ENCODE data around the gene CHRM4.

Gene CHRM4

GRCh38 chr11:46414879-46415278 lies 23.3 kb upstream of the CHRM4 start:
- no peak overlapping the region for H3K27ac ChIP-seq
- no peak for TF ChIP-seq CTCF (conservative IDR thresholded peaks at IDR 0.05)

- no peak for TF ChIP-seq CTCF (conservative IDR thresholded peaks at IDR 0.05)
- H3K27ac ChIP-seq: no peak overlapping the region
Observed at GRCh38 chr11:46414466-46414796, 22.9 kb upstream of the CHRM4 start.

- TF ChIP-seq CTCF (conservative IDR thresholded peaks at IDR 0.05): no peak
Observed at GRCh38 chr11:46413760-46414465, 22.3 kb upstream of the CHRM4 start.

GRCh38 chr11:46410021-46410420 lies 18.4 kb upstream of the CHRM4 start:
- peak; percentile 56 for TF ChIP-seq CTCF (conservative IDR thresholded peaks at IDR 0.05)
- no peak overlapping the region for H3K27ac ChIP-seq

More at GRCh38 chr11:46413760-46414465, 22.3 kb upstream of the CHRM4 start:
- H3K27ac ChIP-seq: no peak overlapping the region

GRCh38 chr11:46408407-46408986 lies 16.9 kb upstream of the CHRM4 start:
- no peak for TF ChIP-seq CTCF (conservative IDR thresholded peaks at IDR 0.05)
- no peak overlapping the region for H3K27ac ChIP-seq

GRCh38 chr11:46407635-46408034 lies 16.1 kb upstream of the CHRM4 start:
- H3K27ac ChIP-seq: no peak overlapping the region
- no peak for TF ChIP-seq CTCF (conservative IDR thresholded peaks at IDR 0.05)

- no peak for TF ChIP-seq CTCF (conservative IDR thresholded peaks at IDR 0.05)
- no peak overlapping the region for H3K27ac ChIP-seq
Observed at GRCh38 chr11:46404476-46405017, 13.0 kb upstream of the CHRM4 start.
